Stomach (tissue), 9 donors: ENCODE results near the gene LRRC8C. TPM values are rescaled to one million over a fixed set of nuclear protein-coding genes. Genes with fewer than 3 reads are reported as not detected.

Source experiments
- DNase-seq, 2 donors: peaks; one replicate each; pipeline versions ENCODE4 v3.0.0 to v3.0.0-alpha.2; 2013 to 2019
- H3K27ac ChIP-seq, 5 donors: fragments of 200-600 bp in 4 of 5; sonication (generic) in 4 of 5; one replicate each; pipeline ENCODE4 v1.5.1; 2013 to 2019; ENCODE audit warnings: mild to moderate bottlenecking in 1 of 5, moderate library complexity in 1 of 5
- H3K27me3 ChIP-seq, 3 donors: fragments of 200-600 bp; sonication (generic); one replicate each; pipeline ENCODE4 v1.5.1; 2017 to 2019; ENCODE audit warnings: mixed run types in 1 of 3
- H3K36me3 ChIP-seq, 4 donors: fragments of 200-600 bp; sonication (generic); 1 replicate in 3 of 4; 2 replicates in 1 of 4; pipeline ENCODE4 v1.5.1; 2016 to 2019
- H3K4me1 ChIP-seq, 4 donors: fragments of 200-600 bp; sonication (generic); one replicate each; pipeline ENCODE4 v1.5.1; 2016 to 2019
- H3K4me3 ChIP-seq, 4 donors: fragments of 200-600 bp; sonication (generic) in 3 of 4; one replicate each; pipeline ENCODE4 v1.5.1; 2016 to 2019; ENCODE audit warnings: mild to moderate bottlenecking in 1 of 4
- H3K9me3 ChIP-seq, 4 donors: fragments of 200-600 bp; sonication (generic); one replicate each; pipeline ENCODE4 v1.5.1; 2016 to 2019
- EP300 ChIP-seq: sonication (generic); formaldehyde crosslinking; IDR thresholded peaks from one replicate; pipeline ENCODE4 v1.6.1; 2017; ENCODE audit warnings: antibody characterized with exemption
- POLR2A ChIP-seq, 4 donors: fragments of 450-650 bp; IDR thresholded peaks; one replicate each; pipeline ENCODE4 v1.6.1; 2016; ENCODE audit warnings: antibody characterized with exemption in 4 of 4, control low read depth in 2 of 4, mild to moderate bottlenecking in 1 of 4, moderate library complexity in 1 of 4
- POLR2AphosphoS5 ChIP-seq, 3 donors: sonication (generic); formaldehyde crosslinking; IDR thresholded peaks; one replicate each; pipeline ENCODE4 v1.6.1; 2016; ENCODE audit warnings: antibody characterized with exemption in 3 of 3
- WGBS, 5 donors: extraction: QIAGEN DNeasy Blood & Tissue Kit in 3 of 5; methylation state at CpG; one replicate each; pipeline versions ENCODE4 v1.1.5 to v1.1.7; 2013 to 2018; 5-methylcytosine and 5-hydroxymethylcytosine counted together
- intact Hi-C: fragments of 100-400 bp; cut with DNase I; formaldehyde crosslinking; loops from one replicate; pipeline ENCODE4 v1.15.1; 2023; ENCODE audit warnings: low total_unique reads
- polyA plus RNA-seq, 3 donors: library from polyadenylated mRNA; stranded (reverse); fragments of 200-250 nt; gene quantifications; one replicate each; pipeline ENCODE4 v1.2.3, GENCODE V29; 2013
- total RNA-seq, 5 donors: library from RNA; depleted of rRNA; stranded (reverse); fragments of >200 nt; gene quantifications; one replicate each; pipeline versions ENCODE4 v1.1.0 to v1.2.3, GENCODE V29; 2014 to 2016
- TF ChIP-seq, protein P1 (sequence below), 7 experiments: fragments of 450-650 bp in 4 of 7; fragments of 200-600 bp in 3 of 7; sonication (generic) in 3 of 7; IDR thresholded peaks; one replicate each; pipeline ENCODE4 v1.5.1; 2016 to 2019; ENCODE audit warnings: antibody characterized with exemption in 7 of 7, control low read depth in 2 of 7, mild to moderate bottlenecking in 1 of 7
- donor health status: healthy with polysubstance abuse.
- donor health status: Bipolar disorder and iron deficiency.
- donor health status: healthy.

LRRC8C gene
- total and polyA plus RNA-seq, 8 donors = 0.45 to 14.8 (median 1.4) TPM

DNA sequence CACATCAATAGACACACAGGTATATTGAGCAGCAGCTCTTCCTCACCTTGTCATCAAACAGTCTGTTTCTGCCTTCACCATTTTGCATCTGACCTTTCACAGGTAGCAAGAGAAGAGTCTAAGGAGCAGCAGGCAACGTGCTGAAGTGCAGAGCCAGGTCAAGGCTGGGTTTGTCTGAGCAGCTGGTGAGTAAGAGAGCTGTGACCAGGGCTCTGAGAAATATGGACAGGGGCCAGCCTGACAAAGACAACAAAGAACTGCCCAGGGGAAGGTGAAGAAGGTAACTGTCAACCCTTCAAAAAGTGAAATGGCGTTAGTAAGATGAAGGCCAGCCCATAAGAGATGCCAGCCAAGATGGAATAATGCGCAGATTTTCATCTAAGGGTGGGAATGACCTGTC, 129.0 kb downstream of the LRRC8C start:
- no peak for TF ChIP-seq EP300
- TF ChIP-seq POLR2A (IDR thresholded peaks at IDR 0.05) = no peak
- no peak for TF ChIP-seq POLR2AphosphoS5 (IDR thresholded peaks at IDR 0.05)
- TF ChIP-seq, protein P1, sequence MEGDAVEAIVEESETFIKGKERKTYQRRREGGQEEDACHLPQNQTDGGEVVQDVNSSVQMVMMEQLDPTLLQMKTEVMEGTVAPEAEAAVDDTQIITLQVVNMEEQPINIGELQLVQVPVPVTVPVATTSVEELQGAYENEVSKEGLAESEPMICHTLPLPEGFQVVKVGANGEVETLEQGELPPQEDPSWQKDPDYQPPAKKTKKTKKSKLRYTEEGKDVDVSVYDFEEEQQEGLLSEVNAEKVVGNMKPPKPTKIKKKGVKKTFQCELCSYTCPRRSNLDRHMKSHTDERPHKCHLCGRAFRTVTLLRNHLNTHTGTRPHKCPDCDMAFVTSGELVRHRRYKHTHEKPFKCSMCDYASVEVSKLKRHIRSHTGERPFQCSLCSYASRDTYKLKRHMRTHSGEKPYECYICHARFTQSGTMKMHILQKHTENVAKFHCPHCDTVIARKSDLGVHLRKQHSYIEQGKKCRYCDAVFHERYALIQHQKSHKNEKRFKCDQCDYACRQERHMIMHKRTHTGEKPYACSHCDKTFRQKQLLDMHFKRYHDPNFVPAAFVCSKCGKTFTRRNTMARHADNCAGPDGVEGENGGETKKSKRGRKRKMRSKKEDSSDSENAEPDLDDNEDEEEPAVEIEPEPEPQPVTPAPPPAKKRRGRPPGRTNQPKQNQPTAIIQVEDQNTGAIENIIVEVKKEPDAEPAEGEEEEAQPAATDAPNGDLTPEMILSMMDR (IDR thresholded peaks at IDR 0.05) = no peak
- H3K36me3 ChIP-seq = no peaks in the 10 kb centered on the region
- H3K27ac ChIP-seq = peak overlapping the region in 3 of 5 donors; percentile 35 to 53 (median 42)
- peak overlapping the region in 1 of 4 donors; percentile 44 for H3K4me3 ChIP-seq
- DNase-seq = no peak
- intact Hi-C loops = loop anchor here (10.0 kb wide), 1 partner anchor 277 kb away; no protein-coding TSS in a partner anchor
- H3K27me3 ChIP-seq = no peaks in the 10 kb centered on the region
- H3K9me3 ChIP-seq = no peaks in the 10 kb centered on the region
- peaks cover 5 to 50% (median 21%) of the 10 kb centered on the region in 4 donors for H3K4me1 ChIP-seq
- WGBS, 5 donors = 62 to 82% (median 79%) methylated on average over 3 of the region's 3 CpGs

DNA sequence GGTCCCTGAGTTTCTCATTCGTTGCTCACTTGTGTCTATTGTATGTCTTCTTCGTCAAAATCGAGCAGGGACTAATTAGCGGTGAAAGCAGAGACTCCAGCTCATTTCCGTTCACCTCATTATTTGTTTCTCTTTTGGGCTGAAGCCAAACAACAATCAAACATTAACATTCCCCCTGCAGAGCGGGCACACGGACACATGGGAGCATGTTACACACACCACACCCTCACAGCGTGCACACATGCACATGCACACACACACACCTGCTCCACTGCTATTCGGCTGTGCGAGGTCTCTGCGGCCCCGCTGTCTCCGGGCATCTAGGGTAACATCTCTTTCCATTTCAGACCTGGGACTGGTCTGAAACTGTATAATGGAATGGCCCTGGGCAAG, 129.5 kb downstream of the LRRC8C start:
- no peaks in the 10 kb centered on the region for H3K27me3 ChIP-seq
- H3K36me3 ChIP-seq = no peaks in the 10 kb centered on the region
- 15 to 54% (median 37%) methylated on average over 12 to 13 of the region's 13 CpGs for WGBS, 5 donors
- intact Hi-C loops = loop anchor here (10.0 kb wide), 1 partner anchor 278 kb away; no protein-coding TSS in a partner anchor
- H3K9me3 ChIP-seq = no peaks in the 10 kb centered on the region
- TF ChIP-seq EP300 (no peak), POLR2AphosphoS5 (IDR thresholded peaks at IDR 0.05) (no peak), POLR2A (IDR thresholded peaks at IDR 0.05) (no peak)
- TF ChIP-seq, protein P1 (IDR thresholded peaks at IDR 0.05) = no peak
- H3K27ac ChIP-seq = peak overlapping the region in 4 of 5 donors; percentile 35 to 78 (median 48)
- DNase-seq = no peak
- peak overlapping the region; percentile 41 to 47 (median 45) for H3K4me3 ChIP-seq
- peaks cover 5 to 46% (median 20%) of the 10 kb centered on the region in 4 donors for H3K4me1 ChIP-seq

DNA sequence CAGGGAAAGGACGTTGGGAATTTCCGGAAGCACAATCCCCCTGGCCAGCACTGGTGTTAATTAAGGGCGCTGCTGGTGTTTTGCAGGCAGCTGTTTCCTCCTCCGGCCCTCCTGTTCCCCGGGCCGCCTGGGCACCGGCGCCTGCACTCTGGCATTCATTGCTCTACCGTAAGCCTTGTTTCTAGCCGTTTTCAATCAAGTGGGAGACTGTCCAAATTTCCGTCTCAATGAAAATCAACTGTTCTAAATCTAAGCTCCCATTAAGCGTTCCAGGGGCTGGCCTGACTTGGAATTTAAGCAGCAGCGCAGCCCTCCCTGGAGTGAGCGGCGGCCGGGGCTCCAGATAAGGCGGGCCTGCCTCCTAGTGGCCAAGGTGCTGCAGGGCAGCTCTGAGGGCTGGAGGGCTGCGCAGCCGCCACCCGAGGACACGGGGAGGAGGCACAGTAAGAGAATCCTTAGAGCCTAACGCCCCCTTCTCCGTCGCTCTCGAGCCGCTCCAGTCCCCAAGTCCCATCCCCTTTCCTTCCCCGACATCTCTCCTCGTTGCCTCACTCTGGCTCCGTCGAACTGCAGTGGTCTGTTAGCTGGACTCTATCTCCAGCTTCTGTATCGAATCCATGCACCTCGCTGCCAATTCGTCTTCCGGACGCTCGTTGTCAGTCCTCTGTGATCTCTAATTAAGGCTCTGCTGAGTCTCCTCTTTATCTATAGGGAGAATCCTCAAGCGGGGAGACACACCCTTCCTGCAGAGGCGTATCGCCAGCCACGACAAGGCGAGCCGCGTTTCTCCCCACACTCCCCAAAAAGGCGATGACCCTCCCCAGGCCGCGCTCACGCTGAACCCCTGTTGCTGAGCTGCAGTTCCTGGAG, 130.1 kb downstream of the LRRC8C start:
- peak; percentile 84 to 95 for DNase-seq
- H3K36me3 ChIP-seq = no peaks in the 10 kb centered on the region
- no peaks in the 10 kb centered on the region for H3K9me3 ChIP-seq
- H3K27ac ChIP-seq = peak overlapping the region in 4 of 5 donors; percentile 42 to 78 (median 56)
- TF ChIP-seq POLR2AphosphoS5 (IDR thresholded peaks at IDR 0.05) (peak in 1 of 3 donors; percentile 21), EP300 (no peak), POLR2A (IDR thresholded peaks at IDR 0.05) (no peak)
- TF ChIP-seq, protein P1 (IDR thresholded peaks at IDR 0.05) = peak in 5 of 7 experiments; percentile 93 to 96 (median 94)
- intact Hi-C loops = loop anchor here (10.0 kb wide), 1 partner anchor 278 kb away; no protein-coding TSS in a partner anchor
- WGBS, 5 donors = 2 to 4% (median 2%) methylated on average over 40 to 47 of the region's 47 CpGs
- peaks cover 5 to 39% (median 17%) of the 10 kb centered on the region in 4 donors for H3K4me1 ChIP-seq
- no peaks in the 10 kb centered on the region for H3K27me3 ChIP-seq
- H3K4me3 ChIP-seq = peak overlapping the region; percentile 41 to 47 (median 45)

DNA sequence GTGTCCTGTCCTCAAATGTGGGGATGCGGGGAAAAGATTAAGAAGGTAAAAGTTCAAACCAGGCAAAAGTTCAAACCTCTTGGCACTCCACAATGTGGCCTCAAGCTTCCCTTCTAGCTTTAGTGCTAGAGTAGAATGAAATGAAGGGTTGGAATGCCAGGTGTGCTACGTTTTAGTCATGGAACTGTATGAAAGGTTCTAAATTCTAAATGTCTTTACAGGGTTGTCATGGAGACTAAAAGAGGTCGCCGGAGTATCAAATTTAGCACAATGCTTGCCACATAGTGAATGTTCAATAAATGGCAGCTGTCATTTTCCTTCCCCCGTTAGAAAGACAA, 130.7 kb downstream of the LRRC8C start:
- H3K4me1 ChIP-seq = peaks cover 5 to 33% (median 16%) of the 10 kb centered on the region in 4 donors
- no peak for DNase-seq
- TF ChIP-seq POLR2AphosphoS5 (IDR thresholded peaks at IDR 0.05) = no peak
- intact Hi-C loops = loop anchor here (10.0 kb wide), 1 partner anchor 279 kb away; no protein-coding TSS in a partner anchor
- H3K36me3 ChIP-seq = no peaks in the 10 kb centered on the region
- peak overlapping the region in 2 of 5 donors; percentile 53 to 78 for H3K27ac ChIP-seq
- H3K4me3 ChIP-seq = peak overlapping the region; percentile 41 to 47 (median 45)
- WGBS, 5 donors = 43 to 51% (median 48%) methylated on average over 5 of the region's 5 CpGs
- no peaks in the 10 kb centered on the region for H3K9me3 ChIP-seq
- H3K27me3 ChIP-seq = no peaks in the 10 kb centered on the region
